Effector memory CD4-positive, alpha-beta T cell (primary cell): ENCODE data around the gene TRHDE.

Source experiments
- DNase-seq, 3 donors: peaks; one replicate each; pipeline ENCODE4 v3.0.0-alpha.2; 2020
- H3K27ac ChIP-seq: 2 replicates; pipeline ENCODE4 v1.7.0; 2013; ENCODE audit warnings: mild to moderate bottlenecking, low read length, moderate library complexity; ENCODE audit not compliant: insufficient read depth, poor library complexity, severe bottlenecking
- H3K27me3 ChIP-seq: replicated peaks from 2 replicates; pipeline ENCODE4 v1.7.0; 2013; ENCODE audit warnings: mild to moderate bottlenecking, low read length; ENCODE audit not compliant: insufficient read depth, control insufficient read depth, poor library complexity, severe bottlenecking
- H3K36me3 ChIP-seq: 2 replicates; pipeline ENCODE4 v1.7.0; 2013; ENCODE audit warnings: mild to moderate bottlenecking, low read length, moderate library complexity; ENCODE audit not compliant: control insufficient read depth, insufficient read depth
- H3K4me1 ChIP-seq: 2 replicates; pipeline ENCODE4 v1.7.0; 2013; ENCODE audit warnings: low read length, mild to moderate bottlenecking; ENCODE audit not compliant: control insufficient read depth, insufficient read depth, poor library complexity, severe bottlenecking
- H3K4me3 ChIP-seq: 2 replicates; pipeline ENCODE4 v1.7.0; 2013; ENCODE audit warnings: low read length, low read depth, mild to moderate bottlenecking; ENCODE audit not compliant: insufficient read depth, poor library complexity, severe bottlenecking
- H3K9me3 ChIP-seq: 2 replicates; pipeline ENCODE4 v1.7.0; 2013; ENCODE audit warnings: mild to moderate bottlenecking, low read length, moderate library complexity; ENCODE audit not compliant: control insufficient read depth

The TRHDE gene

GRCh38 chr12:72300728-72301127 is 28.6 kb downstream of the TRHDE start:
- Histone ChIP-seq H3K4me3 (no peak overlapping the region), H3K27ac (no peak overlapping the region), H3K27me3 (no peaks in the 10 kb centered on the region), H3K9me3 (no peaks in the 10 kb centered on the region), H3K36me3 (no peaks in the 10 kb centered on the region), H3K4me1 (no peaks in the 10 kb centered on the region)
- no peak for DNase-seq

DNA sequence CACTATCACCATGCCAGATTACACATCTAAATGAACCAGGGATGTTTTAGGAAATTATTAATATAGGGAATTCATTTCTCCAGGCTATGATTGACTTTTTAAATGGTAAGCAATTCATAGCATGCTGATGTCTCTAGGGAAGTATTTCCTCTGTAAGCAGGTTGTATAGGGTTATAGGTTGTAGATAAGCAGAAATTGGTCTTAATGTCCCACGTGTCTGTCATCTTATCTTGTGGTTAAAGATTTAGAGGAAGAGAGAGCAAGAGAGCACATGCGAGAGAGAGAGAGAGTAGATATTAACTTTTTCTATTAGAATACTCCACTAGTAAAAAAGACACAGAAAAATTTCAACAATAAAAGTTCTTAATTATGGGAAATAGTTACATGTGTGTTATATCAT is 32.6 kb downstream of the TRHDE start:
- no peaks in the 10 kb centered on the region for H3K9me3 ChIP-seq
- DNase-seq = no peak
- H3K36me3 ChIP-seq = no peaks in the 10 kb centered on the region
- H3K27ac ChIP-seq = no peak overlapping the region
- no peak overlapping the region for H3K4me3 ChIP-seq
- no peaks in the 10 kb centered on the region for H3K27me3 ChIP-seq
- no peaks in the 10 kb centered on the region for H3K4me1 ChIP-seq

DNA sequence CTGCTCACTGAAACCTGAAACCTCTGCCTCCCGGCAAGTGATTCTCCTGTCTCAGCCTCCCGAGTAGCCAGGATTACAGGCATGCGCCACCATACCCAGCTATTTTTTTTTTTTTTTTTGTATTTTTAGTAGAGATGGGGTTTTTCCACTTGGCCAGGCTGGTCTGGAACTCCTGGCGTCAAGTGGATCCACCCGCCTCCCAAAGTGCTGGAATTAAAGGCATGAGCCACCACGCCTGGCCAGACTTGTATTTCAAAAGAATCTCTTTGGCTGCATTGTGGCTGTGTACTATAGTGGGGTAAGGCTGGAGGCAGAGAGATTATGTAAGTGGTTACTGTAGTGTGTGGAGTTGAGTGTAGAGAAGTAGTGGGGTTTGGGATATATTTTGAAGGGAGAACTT is 35.1 kb downstream of the TRHDE start:
- Histone ChIP-seq H3K27me3 (no peaks in the 10 kb centered on the region), H3K9me3 (no peaks in the 10 kb centered on the region), H3K27ac (no peak overlapping the region), H3K4me1 (no peaks in the 10 kb centered on the region), H3K4me3 (no peak overlapping the region), H3K36me3 (no peaks in the 10 kb centered on the region)
- no peak for DNase-seq

DNA sequence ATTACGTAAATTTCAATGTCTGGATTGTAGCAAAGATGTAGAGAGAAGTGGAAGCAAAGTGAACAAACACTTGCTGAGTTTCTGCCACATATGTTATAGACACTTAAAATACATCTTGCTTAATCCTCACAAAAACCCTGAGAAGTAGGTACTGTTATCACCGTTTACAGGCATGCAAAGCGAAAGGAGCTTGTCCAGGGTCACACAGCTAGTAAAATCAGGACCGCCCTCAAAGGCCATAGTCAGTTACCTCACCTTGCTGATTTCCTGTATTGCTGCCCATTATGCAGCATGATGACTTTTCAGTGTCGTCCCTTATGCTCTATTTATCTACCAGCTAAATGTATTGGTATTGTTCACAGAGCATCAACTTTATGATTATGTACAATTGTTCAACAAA is 39.8 kb downstream of the TRHDE start:
- Histone ChIP-seq H3K4me3 (no peak overlapping the region), H3K4me1 (no peaks in the 10 kb centered on the region), H3K36me3 (no peaks in the 10 kb centered on the region), H3K9me3 (no peaks in the 10 kb centered on the region), H3K27me3 (no peaks in the 10 kb centered on the region), H3K27ac (no peak overlapping the region)
- no peak for DNase-seq

GRCh38 chr12:72313806-72314205 is 41.6 kb downstream of the TRHDE start:
- Histone ChIP-seq H3K4me1 (no peaks in the 10 kb centered on the region), H3K36me3 (no peaks in the 10 kb centered on the region), H3K9me3 (no peaks in the 10 kb centered on the region), H3K27me3 (no peaks in the 10 kb centered on the region), H3K4me3 (no peak overlapping the region), H3K27ac (no peak overlapping the region)
- no peak for DNase-seq

GRCh38 chr12:72315858-72316257 is 43.7 kb downstream of the TRHDE start:
- Histone ChIP-seq H3K9me3 (no peaks in the 10 kb centered on the region), H3K27ac (no peak overlapping the region), H3K36me3 (no peaks in the 10 kb centered on the region), H3K4me1 (no peaks in the 10 kb centered on the region), H3K27me3 (no peaks in the 10 kb centered on the region), H3K4me3 (no peak overlapping the region)
- DNase-seq = no peak

DNA sequence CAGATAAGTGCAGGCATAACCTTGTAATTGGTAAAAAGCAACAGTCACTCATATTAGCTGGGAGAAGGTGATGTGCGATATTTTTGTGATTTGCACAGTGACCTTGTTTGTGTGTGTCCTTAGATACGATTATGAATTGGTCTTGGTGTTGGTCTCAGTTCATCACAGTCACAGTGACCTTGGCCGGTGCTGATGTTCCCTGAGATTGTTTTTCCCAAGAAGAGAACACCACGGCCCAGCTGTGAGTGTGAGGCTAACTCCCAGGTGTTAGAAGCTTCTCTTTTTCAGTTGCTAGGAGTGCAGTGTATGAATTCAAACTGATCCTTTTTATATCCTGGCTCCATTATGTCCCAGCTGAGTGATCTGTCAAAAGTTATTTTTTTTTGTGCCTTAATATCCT is 46.2 kb downstream of the TRHDE start:
- Histone ChIP-seq H3K4me3 (no peak overlapping the region), H3K27ac (no peak overlapping the region), H3K4me1 (no peaks in the 10 kb centered on the region), H3K27me3 (no peaks in the 10 kb centered on the region), H3K9me3 (no peaks in the 10 kb centered on the region), H3K36me3 (no peaks in the 10 kb centered on the region)
- no peak for DNase-seq

- DNase-seq = no peak
- no peaks in the 10 kb centered on the region for H3K27me3 ChIP-seq
- no peak overlapping the region for H3K27ac ChIP-seq
- no peaks in the 10 kb centered on the region for H3K4me1 ChIP-seq
- H3K4me3 ChIP-seq = no peak overlapping the region
- no peaks in the 10 kb centered on the region for H3K9me3 ChIP-seq
- no peaks in the 10 kb centered on the region for H3K36me3 ChIP-seq
Measured at GRCh38 chr12:72323881-72324280, 51.7 kb downstream of the TRHDE start.

GRCh38 chr12:72330301-72330700 is 58.1 kb downstream of the TRHDE start:
- Histone ChIP-seq H3K4me1 (no peaks in the 10 kb centered on the region), H3K27me3 (no peaks in the 10 kb centered on the region), H3K4me3 (no peak overlapping the region), H3K36me3 (no peaks in the 10 kb centered on the region), H3K27ac (no peak overlapping the region), H3K9me3 (no peaks in the 10 kb centered on the region)
- DNase-seq = no peak

- H3K4me1 ChIP-seq = no peaks in the 10 kb centered on the region
- H3K27me3 ChIP-seq = no peaks in the 10 kb centered on the region
- H3K4me3 ChIP-seq = no peak overlapping the region
Measured at GRCh38 chr12:72330784-72331183, 58.6 kb downstream of the TRHDE start.

DNA sequence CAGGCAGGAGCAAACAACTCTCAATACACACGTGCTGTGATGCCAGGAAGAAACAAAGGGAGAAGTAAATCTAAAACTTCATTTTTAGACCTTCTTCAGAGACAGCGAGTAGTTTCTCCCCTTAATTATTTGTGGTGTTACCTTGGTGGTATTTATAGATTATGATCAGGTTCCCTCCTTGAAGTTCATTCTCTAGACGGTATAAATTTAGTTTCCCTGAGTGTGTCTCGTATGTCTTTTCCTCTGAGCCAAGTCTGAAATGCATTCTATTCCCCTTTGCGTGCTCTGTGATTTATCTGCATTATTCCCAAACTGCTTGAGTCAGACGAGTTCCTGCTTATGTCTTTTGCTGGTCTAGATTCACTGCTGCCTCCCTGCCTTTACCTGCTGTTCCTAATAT is 65.2 kb downstream of the TRHDE start:
- no peak overlapping the region for H3K4me3 ChIP-seq
- H3K4me1 ChIP-seq = no peaks in the 10 kb centered on the region
- no peaks in the 10 kb centered on the region for H3K36me3 ChIP-seq
- H3K27ac ChIP-seq = no peak overlapping the region
- no peak for DNase-seq
- H3K27me3 ChIP-seq = no peaks in the 10 kb centered on the region
- H3K9me3 ChIP-seq = no peaks in the 10 kb centered on the region

More at GRCh38 chr12:72330784-72331183, 58.6 kb downstream of the TRHDE start:
- Histone ChIP-seq H3K9me3 (no peaks in the 10 kb centered on the region), H3K36me3 (no peaks in the 10 kb centered on the region), H3K27ac (no peak overlapping the region)
- no peak for DNase-seq
